ENCODE results near the gene CABP1. TPM values are rescaled to one million over a fixed set of nuclear protein-coding genes. Genes with fewer than 3 reads are reported as not detected.

CABP1 gene
- total RNA-seq, 4 donors from 2014 or later: 0.81 to 3.0 (median 1.2) TPM

DNA sequence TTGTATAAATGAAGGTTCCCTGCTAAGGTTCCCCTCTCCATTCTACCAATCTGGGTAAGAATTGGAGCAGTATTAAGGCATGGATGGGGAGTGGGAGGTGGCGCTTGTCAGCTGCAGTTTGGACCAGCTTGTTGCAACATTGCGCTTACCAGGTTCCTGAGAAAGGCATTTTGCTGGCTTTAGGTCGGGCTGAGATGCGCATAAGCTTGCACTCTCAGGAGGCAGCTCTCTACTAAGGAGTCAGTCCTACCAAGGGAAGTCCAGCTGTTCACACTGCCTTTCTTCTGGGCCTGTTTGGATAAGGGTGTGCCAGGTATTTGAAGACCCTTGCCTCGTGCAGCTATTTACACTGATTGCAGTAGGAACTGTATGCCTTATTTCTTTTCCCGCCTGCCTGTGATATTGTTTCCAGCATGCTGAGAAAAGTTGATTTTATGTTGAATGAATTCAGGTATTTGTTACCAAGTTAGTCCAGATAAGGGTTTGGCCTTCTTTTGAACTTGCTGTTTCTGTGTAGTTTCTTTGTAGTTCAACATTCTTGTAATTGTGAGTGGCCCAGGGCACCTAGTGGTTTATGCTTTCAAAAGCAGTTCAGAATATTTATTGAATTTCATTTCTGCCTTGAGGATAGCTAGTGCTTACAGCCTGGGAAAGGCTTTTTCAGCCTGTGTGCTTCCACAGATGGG is 49.1 kb downstream of the CABP1 start:
- H3K27me3 ChIP-seq: no peaks in the 10 kb centered on the region
- H3K27ac ChIP-seq: peak overlapping the region in 1 of 4 donors; percentile 91
- no peaks in the 10 kb centered on the region for H3K9me3 ChIP-seq
- H3K4me1 ChIP-seq: peaks cover 0 to 64% (median 16%) of the 10 kb centered on the region in 3 donors
- H3K4me3 ChIP-seq: peak overlapping the region in 1 of 2 donors; percentile 92
- WGBS, 2 donors (ENCODE audit: low coverage in 1 of 2): 62 to 80% methylated on average over 1 to 5 of the region's 6 CpGs
- no peak for ATAC-seq
- no peak for TF ChIP-seq EP300 (IDR thresholded peaks at IDR 0.05)
- TF ChIP-seq, protein P1, sequence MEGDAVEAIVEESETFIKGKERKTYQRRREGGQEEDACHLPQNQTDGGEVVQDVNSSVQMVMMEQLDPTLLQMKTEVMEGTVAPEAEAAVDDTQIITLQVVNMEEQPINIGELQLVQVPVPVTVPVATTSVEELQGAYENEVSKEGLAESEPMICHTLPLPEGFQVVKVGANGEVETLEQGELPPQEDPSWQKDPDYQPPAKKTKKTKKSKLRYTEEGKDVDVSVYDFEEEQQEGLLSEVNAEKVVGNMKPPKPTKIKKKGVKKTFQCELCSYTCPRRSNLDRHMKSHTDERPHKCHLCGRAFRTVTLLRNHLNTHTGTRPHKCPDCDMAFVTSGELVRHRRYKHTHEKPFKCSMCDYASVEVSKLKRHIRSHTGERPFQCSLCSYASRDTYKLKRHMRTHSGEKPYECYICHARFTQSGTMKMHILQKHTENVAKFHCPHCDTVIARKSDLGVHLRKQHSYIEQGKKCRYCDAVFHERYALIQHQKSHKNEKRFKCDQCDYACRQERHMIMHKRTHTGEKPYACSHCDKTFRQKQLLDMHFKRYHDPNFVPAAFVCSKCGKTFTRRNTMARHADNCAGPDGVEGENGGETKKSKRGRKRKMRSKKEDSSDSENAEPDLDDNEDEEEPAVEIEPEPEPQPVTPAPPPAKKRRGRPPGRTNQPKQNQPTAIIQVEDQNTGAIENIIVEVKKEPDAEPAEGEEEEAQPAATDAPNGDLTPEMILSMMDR (IDR thresholded peaks at IDR 0.05): no peak
- TF ChIP-seq POLR2AphosphoS5 (IDR thresholded peaks at IDR 0.05): no peak
- no peak for TF ChIP-seq POLR2A (IDR thresholded peaks at IDR 0.05)
- H3K36me3 ChIP-seq: peaks cover 0 to 11% of the 10 kb centered on the region in 2 donors

DNA sequence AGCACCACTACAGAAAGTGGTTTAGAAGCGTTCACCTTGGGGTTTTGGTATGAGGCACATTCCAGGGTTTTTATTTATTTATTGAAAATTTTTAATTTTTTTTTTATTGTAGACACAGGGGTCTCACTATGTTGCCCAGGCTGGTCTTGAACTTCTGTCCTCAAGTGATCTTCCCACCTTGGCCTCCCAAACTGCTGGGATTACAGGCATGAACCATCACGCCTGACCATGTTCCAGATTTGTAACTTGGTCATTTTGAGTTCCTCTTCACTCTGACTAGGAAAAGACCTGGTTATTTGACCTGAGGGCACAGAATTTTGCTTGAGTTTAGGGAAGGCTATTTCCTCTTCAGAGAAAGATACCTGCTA is 49.6 kb downstream of the CABP1 start:
- Histone ChIP-seq H3K9me3 (no peaks in the 10 kb centered on the region), H3K27me3 (no peaks in the 10 kb centered on the region), H3K4me1 (peaks cover 0 to 64% (median 16%) of the 10 kb centered on the region in 3 donors), H3K4me3 (no peak overlapping the region), H3K36me3 (peaks cover 0 to 16% of the 10 kb centered on the region in 2 donors), H3K27ac (no peak overlapping the region)
- no peak for ATAC-seq
- WGBS, 2 donors (ENCODE audit: low coverage in 1 of 2): 100% methylated on average over 1 of the region's 2 CpGs
- TF ChIP-seq POLR2A (IDR thresholded peaks at IDR 0.05) (no peak), EP300 (IDR thresholded peaks at IDR 0.05) (no peak), POLR2AphosphoS5 (IDR thresholded peaks at IDR 0.05) (no peak)

DNA sequence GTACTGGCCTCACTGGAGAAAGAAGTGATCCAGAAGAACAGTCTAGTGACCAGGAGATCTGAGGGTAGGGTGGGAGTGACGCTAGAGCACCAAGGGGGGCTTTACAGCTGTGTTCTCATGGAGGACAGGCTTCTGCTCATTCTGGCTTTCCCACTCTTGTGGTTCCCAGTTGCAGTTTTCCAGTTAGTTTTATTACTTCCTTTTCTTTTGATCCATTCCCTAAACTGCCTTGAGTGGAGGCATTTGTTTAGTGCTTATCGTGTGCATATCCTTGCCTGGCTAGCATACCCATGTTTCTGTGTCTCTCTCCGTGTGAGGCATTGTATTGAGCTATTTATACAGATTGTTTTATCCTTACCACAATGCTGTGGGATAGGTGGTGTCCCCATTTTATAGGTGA is 50.6 kb downstream of the CABP1 start:
- H3K27ac ChIP-seq: no peak overlapping the region
- H3K4me3 ChIP-seq: no peak overlapping the region
- TF ChIP-seq POLR2AphosphoS5 (IDR thresholded peaks at IDR 0.05) (no peak), POLR2A (IDR thresholded peaks at IDR 0.05) (no peak), EP300 (IDR thresholded peaks at IDR 0.05) (no peak)
- TF ChIP-seq, protein P1 (IDR thresholded peaks at IDR 0.05): no peak
- no peaks in the 10 kb centered on the region for H3K27me3 ChIP-seq
- 67 to 71% methylated on average over 3 of the region's 3 CpGs for WGBS, 2 donors (ENCODE audit: low coverage in 1 of 2)
- H3K9me3 ChIP-seq: no peaks in the 10 kb centered on the region
- no peak for ATAC-seq
- peaks cover 0 to 58% (median 16%) of the 10 kb centered on the region in 3 donors for H3K4me1 ChIP-seq
- peaks cover 0 to 25% of the 10 kb centered on the region in 2 donors for H3K36me3 ChIP-seq

DNA sequence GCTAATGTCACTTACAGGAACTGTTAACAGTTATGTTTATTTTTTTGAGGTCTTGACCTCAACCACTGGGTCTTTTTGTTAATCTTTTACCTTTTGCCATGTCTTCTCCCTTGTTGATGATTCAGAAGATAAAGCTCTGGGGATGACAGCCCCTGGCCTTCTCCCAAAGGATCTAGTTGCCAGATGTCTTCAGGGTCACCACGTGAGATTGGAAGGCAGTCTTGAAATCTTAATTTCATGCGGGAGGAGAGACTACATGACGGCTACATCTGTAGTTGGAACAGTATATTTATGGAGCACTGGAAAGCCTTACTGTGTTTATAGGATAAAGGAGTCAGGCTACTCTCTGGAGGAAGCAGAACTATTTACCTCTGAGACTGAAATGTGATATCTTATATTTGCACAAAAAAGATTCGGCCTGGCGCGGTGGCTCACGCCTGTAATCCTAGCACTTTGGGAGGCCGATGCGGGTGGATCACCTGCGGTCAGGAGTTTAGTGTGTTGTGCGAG is 52.2 kb downstream of the CABP1 start:
- H3K36me3 ChIP-seq: peaks cover 0 to 41% of the 10 kb centered on the region in 2 donors
- ATAC-seq: no peak
- H3K9me3 ChIP-seq: no peaks in the 10 kb centered on the region
- 84% methylated on average over 10 of the region's 11 CpGs; no CpG with 5 or more reads in 1 of the 2 donors for WGBS, 2 donors (ENCODE audit: low coverage in 1 of 2)
- H3K4me1 ChIP-seq: peaks cover 0 to 56% (median 16%) of the 10 kb centered on the region in 3 donors
- no peak for TF ChIP-seq POLR2A (IDR thresholded peaks at IDR 0.05)
- no peak overlapping the region for H3K27ac ChIP-seq
- no peaks in the 10 kb centered on the region for H3K27me3 ChIP-seq
- H3K4me3 ChIP-seq: no peak overlapping the region

DNA sequence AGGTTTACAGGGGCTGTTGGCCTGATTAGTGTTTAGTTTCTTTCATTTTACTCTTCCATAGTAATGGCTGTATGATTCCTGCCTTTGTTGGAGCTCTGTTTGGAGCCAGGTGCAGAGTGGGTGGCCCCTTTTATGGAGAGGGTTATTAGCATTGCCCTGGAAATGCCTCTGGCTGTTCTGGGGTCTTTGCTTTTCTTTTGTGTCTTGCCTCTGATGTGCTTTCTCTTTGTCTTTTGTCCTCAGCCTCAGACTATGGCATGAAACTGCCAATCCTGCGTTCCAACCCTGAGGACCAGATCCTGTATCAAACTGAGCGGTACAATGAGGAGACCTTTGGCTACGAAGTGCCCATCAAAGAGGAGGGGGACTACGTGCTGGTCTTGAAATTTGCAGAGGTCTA is 53.4 kb downstream of the CABP1 start:
- no peak overlapping the region for H3K27ac ChIP-seq
- no peaks in the 10 kb centered on the region for H3K27me3 ChIP-seq
- H3K4me3 ChIP-seq: no peak overlapping the region
- peaks cover 0 to 43% (median 8%) of the 10 kb centered on the region in 3 donors for H3K4me1 ChIP-seq
- TF ChIP-seq POLR2A (IDR thresholded peaks at IDR 0.05): no peak
- TF ChIP-seq POLR2AphosphoS5 (IDR thresholded peaks at IDR 0.05): no peak
- TF ChIP-seq, protein P1 (IDR thresholded peaks at IDR 0.05): no peak
- no peak for TF ChIP-seq EP300 (IDR thresholded peaks at IDR 0.05)
- WGBS, 2 donors (ENCODE audit: low coverage in 1 of 2): no CpG with 5 or more reads among the region's 4 CpGs
- no peak for ATAC-seq
- no peaks in the 10 kb centered on the region for H3K9me3 ChIP-seq
- H3K36me3 ChIP-seq: peaks cover 0 to 54% of the 10 kb centered on the region in 2 donors

DNA sequence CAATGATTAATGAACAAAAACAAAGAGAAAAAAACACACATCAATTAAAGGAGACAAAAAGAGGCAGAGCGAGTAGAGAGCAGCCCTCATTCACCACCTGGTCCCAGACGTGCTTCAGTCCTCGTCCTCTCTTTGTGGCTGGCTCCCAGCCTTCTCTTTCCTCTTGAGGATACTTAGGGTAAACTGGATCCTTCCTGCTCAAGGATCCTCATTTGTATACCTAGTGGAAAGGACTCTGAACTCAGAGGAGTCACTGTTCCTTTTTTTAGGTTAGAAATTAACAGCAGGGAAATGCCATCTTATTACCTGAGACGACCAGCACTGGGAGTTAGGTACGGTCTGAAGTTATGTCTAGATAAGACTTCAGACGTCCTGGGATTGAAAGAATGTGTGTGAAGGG is 56.2 kb downstream of the CABP1 start:
- Histone ChIP-seq H3K27ac (no peak overlapping the region), H3K27me3 (no peaks in the 10 kb centered on the region), H3K4me1 (peaks cover 0 to 16% (median 0%) of the 10 kb centered on the region in 3 donors), H3K36me3 (peaks cover 0 to 82% of the 10 kb centered on the region in 2 donors), H3K4me3 (no peak overlapping the region), H3K9me3 (no peaks in the 10 kb centered on the region)
- ATAC-seq: no peak
- 79 to 82% methylated on average over 4 to 6 of the region's 6 CpGs for WGBS, 2 donors (ENCODE audit: low coverage in 1 of 2)
- no peak for TF ChIP-seq POLR2AphosphoS5 (IDR thresholded peaks at IDR 0.05)
- TF ChIP-seq, protein P1 (IDR thresholded peaks at IDR 0.05): no peak
- TF ChIP-seq EP300 (IDR thresholded peaks at IDR 0.05): no peak
- TF ChIP-seq POLR2A (IDR thresholded peaks at IDR 0.05): no peak
